ENCODE measurements around the gene FUNDC1. TPM values are rescaled to one million over a fixed set of nuclear protein-coding genes. Genes with fewer than 3 reads are reported as not detected.

FUNDC1 gene
- total and polyA plus RNA-seq, 5 experiments from 2014 or later = 8.9 to 29.5 (median 26.5) TPM

Other genes starting within 250 kb of the FUNDC1 start
- 1 to 10 TPM; 2.0 TPM for gene EFHC2, start 199.2 kb downstream of the FUNDC1 start, total RNA-seq
- gene EFHC2, start 199.2 kb downstream of the FUNDC1 start, polyA plus RNA-seq = 1 to 10 TPM; 3.1 to 3.5 (median 3.3) TPM